ENCODE measurements around the gene HMGCS2. TPM values are rescaled to one million over a fixed set of nuclear protein-coding genes. Genes with fewer than 3 reads are reported as not detected.
"Not testable (repeated sequence)": the region's sequence is repeated elsewhere in the genome, so short reads cannot be mapped to it uniquely, and the experiment has no call there.

HMGCS2 gene
- total and polyA plus RNA-seq, 10 donors: 0.06 to 0.11 TPM; not detected in 8

DNA sequence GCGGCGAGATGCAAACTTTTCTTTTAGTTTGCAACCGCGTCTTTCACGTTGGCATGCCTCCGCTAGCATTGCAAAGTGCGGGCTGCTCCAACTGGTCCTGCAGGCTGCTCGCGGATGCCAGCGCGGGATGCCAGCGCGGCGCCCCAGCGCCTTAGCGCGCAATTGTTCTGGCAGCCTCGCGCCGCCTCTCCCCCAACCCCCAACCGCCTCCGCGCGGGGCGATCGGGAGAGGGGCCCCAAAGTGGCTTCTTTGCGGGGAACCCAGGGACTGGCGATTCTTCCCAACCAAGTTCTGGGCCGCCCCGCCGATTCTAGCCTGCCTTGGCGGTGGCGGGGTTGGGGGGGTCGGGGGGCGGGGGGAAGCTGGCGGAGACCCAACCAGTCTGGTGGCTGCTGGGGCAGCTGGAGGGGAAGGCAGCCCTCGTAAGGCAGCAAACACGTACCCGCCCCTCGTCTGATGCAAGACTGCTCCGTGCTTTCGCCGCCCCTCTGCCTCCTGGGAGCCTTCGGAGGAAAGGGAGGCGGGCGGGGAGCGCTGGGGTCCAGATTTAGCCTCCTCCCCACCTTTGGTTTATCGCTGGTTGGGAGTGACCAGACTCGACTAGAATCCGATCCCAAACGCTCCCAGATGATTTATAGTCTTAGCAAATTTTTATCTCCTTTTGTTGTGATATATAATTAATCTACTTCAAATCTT, 56.2 kb downstream of the HMGCS2 start:
- intact Hi-C loops (cut with DNase I; ENCODE audit: low total_unique reads): no loop called here
- 0 to 4% (median 2%) methylated on average over 25 to 51 of the region's 51 CpGs for WGBS, 5 donors

DNA sequence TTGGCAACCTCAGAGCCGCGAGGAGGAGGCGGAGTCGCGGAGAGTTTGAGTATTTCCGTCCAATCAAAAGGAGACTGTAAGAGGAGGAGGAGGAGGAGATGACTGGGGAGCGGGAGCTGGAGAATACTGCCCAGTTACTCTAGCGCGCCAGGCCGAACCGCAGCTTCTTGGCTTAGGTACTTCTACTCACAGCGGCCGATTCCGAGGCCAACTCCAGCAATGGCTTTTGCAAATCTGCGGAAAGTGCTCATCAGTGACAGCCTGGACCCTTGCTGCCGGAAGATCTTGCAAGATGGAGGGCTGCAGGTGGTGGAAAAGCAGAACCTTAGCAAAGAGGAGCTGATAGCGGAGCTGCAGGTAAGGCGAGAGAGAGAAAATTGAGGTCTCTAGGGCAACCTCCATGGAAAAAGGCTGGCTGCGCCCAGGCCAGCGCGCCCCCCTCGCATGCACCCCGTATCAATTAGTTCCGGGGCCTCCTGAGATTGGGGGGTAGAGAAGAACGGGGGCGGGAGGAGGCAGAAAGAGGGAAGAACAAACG, 56.8 kb downstream of the HMGCS2 start, which contains the start of gene PHGDH:
TSS of gene PHGDH (plus strand) at position 131 of the 538 bp plus-strand sequence. CDS start at position 220, 89 bp downstream.
- TF ChIP-seq CTCF (IDR thresholded peaks at IDR 0.05 in 8 of 11, conservative IDR thresholded peaks at IDR 0.05 in 3 of 11) (no peak), POLR2AphosphoS5 (IDR thresholded peaks at IDR 0.05) (peak in 1 of 3 donors; percentile 51)
- Histone ChIP-seq H3K4me1 (peaks cover 0 to 22% (median 16%) of the 10 kb centered on the region in 6 donors), H3K27ac (no peak within 1 kb of the TSS), H3K4me3 (peak within 1 kb of the TSS; percentile 39 to 74 (median 48)), H3K9me3 (no peaks in the 10 kb centered on the region), H3K36me3 (no peaks in the 10 kb centered on the region), H3K27me3 (replicated peaks in 1 of 7) (peaks cover 0 to 40% (median 12%) of the 10 kb centered on the region in 7 donors)
- DNase-seq: no peak
- WGBS, 5 donors: 1% methylated on average over 27 of the region's 27 CpGs
- intact Hi-C loops (cut with DNase I; ENCODE audit: low total_unique reads): no loop called here

More for the DNA sequence above, 56.2 kb downstream of the HMGCS2 start:
- H3K4me3 ChIP-seq: peak overlapping the region; percentile 39 to 74 (median 48)
- H3K9me3 ChIP-seq: no peaks in the 10 kb centered on the region
- peaks cover 0 to 22% (median 16%) of the 10 kb centered on the region in 6 donors for H3K4me1 ChIP-seq
- peaks cover 0 to 40% (median 12%) of the 10 kb centered on the region in 7 donors for H3K27me3 ChIP-seq (replicated peaks in 1 of 7)
- no peaks in the 10 kb centered on the region for H3K36me3 ChIP-seq
- no peak overlapping the region for H3K27ac ChIP-seq
- TF ChIP-seq CTCF (IDR thresholded peaks at IDR 0.05 in 8 of 11, conservative IDR thresholded peaks at IDR 0.05 in 3 of 11) (no peak), POLR2A (IDR thresholded peaks at IDR 0.05) (no peak), POLR2AphosphoS5 (IDR thresholded peaks at IDR 0.05) (peak in 1 of 3 donors; percentile 32)
- DNase-seq: no peak

- peak overlapping the region; percentile 39 to 74 (median 48) for H3K4me3 ChIP-seq
- intact Hi-C loops (cut with DNase I; ENCODE audit: low total_unique reads): not testable (repeated sequence)
- WGBS, 5 donors: 8 to 27% (median 16%) methylated on average over 8 to 10 of the region's 10 CpGs
Observed at GRCh38 chr1:119711356-119711803, 57.3 kb downstream of the HMGCS2 start.

DNA sequence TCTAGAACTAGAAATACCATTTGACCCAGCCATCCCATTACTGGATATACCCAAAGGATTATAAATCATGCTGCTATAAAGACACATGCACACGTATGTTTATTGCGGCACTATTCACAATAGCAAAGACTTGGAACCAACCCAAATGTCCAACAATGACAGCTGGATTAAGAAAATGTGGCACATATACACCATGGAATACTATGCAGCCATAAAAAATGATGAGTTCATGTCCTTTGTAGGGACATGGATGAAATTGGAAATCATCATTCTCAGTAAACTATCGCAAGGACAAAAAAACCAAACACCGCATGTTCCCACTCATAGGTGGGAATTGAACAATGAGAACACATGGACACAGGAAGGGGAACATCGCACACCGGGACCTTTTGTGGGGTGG, 62.1 kb downstream of the HMGCS2 start:
- Histone ChIP-seq H3K9me3 (peaks cover 4 to 16% (median 10%) of the 10 kb centered on the region in 8 donors), H3K27me3 (replicated peaks in 1 of 7) (peaks cover 0 to 32% (median 2%) of the 10 kb centered on the region in 7 donors)
- H3K4me1 ChIP-seq; intact Hi-C loops (cut with DNase I; ENCODE audit: low total_unique reads); H3K27ac ChIP-seq; H3K4me3 ChIP-seq; DNase-seq; H3K36me3 ChIP-seq: not testable (repeated sequence)
- 90 to 97% (median 94%) methylated on average over 6 of the region's 6 CpGs for WGBS, 5 donors

More at GRCh38 chr1:119711356-119711803, 57.3 kb downstream of the HMGCS2 start:
- not testable (repeated sequence) for DNase-seq, H3K9me3 ChIP-seq, H3K36me3 ChIP-seq, H3K27ac ChIP-seq
- Histone ChIP-seq H3K27me3 (replicated peaks in 1 of 7) (peaks cover 0 to 40% (median 12%) of the 10 kb centered on the region in 7 donors), H3K4me1 (peaks cover 0 to 22% (median 16%) of the 10 kb centered on the region in 6 donors)

All from spleen (tissue), 11 donors.